Measurements from ENCODE around the gene HMX3.

Gene HMX3

DNA sequence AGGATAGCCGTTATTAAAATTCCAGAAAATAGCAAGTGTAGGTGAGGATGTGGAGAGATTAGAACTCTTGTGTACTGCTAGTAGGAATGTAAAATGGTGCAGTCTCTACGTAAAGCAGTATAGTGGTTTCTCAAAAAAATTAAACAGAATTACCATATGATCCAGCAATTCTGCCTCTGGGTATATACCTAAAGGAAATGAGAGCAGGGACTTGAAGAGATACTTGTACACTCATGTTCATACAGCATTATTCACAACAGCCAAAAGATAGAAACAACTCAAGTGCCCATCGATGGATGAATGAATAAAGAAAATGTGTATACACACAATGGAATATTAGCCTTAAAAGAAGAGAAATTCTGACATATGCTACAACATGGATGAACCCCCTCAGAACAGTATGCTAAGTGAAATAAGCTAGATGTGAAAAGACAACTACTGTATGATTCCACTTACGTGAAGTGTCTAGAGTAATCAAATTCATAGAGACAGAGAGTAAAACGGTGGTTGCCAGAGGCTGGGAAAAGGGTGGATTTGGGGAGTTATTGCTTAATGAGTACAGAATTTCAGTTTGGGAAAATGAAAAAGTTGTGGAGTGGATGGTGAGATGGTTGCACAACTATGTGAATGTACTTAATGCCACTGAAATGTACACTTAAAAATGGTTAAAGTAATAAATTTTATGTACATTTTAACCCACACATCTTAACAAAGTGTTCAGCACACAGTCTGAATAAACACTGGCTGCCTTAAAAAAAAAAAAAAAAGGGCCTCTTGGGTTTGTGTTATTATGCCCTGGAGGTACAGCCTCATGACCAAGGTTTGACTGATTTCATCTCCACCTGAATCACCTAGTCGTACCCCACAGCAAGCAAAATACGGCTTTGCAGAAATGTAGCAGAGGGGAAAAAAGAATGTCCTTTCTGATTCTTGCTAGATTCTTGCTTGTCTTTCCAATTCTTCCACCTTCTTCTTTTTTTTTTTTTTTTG lies 44.6 kb downstream of the HMX3 start:
- no peak for DNase-seq

DNA sequence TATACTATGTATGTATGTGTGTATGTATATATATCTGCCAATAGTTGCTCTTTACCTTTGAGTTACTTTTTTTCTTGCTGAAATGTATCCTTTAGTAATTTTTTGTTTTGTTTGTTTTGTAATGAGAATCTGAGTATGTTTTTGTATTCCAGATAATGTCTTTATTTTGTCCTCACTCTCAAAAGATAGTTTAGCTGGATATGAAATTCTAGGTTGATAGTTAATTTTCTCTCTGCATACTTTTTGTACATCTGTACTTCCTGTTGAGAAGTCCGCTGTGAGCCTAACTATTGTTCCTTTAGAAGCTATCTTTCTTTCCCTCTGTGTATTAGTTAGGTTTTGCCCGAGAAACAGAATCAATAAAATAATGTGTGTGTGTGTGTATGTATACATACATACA lies 48.0 kb downstream of the HMX3 start:
- no peak for DNase-seq

DNA sequence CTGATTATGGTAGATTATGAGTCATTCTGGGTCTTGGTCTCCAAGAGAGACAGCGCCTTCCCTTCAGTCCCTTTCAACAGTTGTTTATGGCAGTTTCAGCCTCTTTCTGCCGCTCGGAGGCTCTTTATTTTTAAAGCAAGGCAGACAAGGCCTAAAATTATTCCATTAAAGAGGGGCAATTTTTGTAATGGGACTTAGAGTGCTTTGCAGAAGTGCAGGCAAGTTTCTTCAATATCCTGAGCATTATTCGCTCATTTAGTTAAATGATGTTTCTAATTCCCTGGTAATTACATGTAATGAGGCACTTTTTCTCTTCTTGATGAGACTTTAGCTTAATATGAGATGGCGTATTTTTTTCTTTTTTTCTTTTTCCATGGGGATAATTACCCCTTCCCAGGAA lies 52.0 kb downstream of the HMX3 start:
- no peak for DNase-seq

All from effector CD8-positive, alpha-beta T cell (primary cell).